Inflammatory macrophage treated with lipopolysaccharide for 1 hour (primary cell): ENCODE data around the gene SERF2.

ENCODE experiments used
- DNase-seq, 2 donors: peaks; one replicate each; pipeline ENCODE4 v3.0.0-alpha.2; 2020 to 2022

The SERF2 gene

DNA sequence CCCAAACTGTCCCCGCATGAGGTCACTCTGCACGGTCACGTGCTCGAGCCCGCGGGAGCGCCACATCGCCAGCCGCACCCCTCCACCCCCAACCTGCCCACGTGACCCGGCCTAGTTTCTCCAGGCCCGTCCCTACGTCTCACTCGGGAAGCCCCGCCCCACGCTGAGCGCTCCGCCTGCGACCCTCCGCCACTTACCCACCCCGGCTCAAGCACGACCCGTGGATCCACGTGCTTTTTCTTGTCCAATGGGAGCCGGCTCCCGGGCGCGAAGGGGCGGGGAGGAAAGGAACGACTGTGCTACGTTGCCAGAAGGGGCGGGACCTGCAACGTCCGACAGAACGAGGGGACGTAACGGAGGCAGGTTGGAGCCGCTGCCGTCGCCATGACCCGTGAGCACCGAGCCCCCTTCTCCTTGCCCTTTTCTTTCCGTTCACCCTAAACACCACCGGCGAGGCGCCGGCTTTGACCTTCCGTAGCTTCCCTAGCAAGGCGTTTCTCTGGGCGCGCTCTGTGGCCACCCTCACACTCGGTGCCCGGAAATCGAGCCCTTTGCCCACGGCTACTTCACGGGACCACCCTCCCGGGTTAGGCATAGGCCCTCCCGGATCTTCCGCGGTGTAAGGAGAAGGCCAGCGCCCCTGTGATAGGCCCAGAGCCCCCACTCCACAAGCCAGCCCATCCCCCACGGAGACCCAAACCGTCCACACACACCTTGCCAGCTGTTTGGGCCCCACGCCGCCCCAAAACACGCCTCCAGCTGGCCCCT lies at the start of gene SERF2:
SERF2 (plus strand) TSS at position 328 of the 768 bp plus-strand sequence; CDS start at position 385, 57 bp downstream.
- DNase-seq = peak; percentile 99 to 100

GRCh38 chr15:43746245-43746902 lies 45.7 kb upstream of the SERF2 start, which contains the start of gene PDIA3:
Gene PDIA3, plus strand, starts transcription at chr15:43746438. Its CDS starts 102 bp downstream, at chr15:43746540.
- DNase-seq = peak; percentile 85 to 91

DNA sequence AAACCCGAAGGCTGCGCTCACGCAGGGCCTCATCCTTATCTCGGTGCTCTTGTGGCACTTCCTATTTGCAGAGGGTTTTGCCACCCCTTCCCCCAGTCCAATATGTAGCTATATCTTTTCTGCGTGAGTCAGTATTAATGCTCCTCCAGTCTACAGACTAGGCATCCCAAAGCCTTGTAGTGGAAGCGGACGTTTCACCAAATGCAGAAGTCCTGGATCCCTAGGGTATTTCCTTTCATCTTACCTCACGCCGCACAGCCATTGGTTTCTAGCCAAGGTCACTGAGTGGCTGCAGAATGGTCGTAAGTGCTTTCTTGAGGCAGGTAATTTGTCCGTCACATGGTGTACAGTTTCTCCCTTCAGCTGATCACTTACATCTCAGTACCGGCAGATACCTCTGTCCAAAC lies 45.2 kb upstream of the SERF2 start:
- peak; percentile 49 to 69 for DNase-seq

GRCh38 chr15:43748376-43748775 lies 43.7 kb upstream of the SERF2 start:
- no peak for DNase-seq

DNA sequence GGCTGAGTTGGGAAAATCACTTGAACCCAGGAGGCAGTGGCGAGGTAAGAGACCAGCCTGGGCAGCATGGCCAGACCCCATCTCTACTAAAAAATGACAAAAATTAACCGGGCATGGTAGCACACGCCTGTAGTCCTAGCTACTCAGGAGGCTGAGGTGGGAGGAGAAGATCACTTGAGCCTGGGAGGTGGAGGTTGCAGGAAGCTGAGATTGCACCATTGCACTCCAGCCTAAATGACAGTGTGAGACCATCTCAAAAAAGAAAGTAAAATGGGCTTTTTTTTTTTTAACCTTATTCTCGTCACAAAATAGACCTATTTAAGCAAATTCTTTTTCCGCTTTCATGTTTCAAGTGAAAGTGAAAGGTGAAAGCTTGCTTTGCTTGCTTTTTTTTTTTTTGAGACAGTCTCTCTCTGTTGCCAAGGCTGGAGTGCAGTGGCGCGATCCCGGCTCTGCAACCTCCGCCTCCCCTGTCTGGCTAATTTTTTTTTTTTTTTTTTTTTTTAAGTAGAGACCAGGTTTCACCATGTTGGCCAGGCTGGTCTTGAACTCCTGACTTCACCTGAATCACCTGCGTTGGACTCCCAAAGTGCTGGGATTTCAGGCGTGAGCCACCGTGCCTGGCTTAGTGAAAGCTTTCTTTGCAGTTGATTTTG lies 42.3 kb upstream of the SERF2 start:
- peak; percentile 28 to 70 for DNase-seq

DNA sequence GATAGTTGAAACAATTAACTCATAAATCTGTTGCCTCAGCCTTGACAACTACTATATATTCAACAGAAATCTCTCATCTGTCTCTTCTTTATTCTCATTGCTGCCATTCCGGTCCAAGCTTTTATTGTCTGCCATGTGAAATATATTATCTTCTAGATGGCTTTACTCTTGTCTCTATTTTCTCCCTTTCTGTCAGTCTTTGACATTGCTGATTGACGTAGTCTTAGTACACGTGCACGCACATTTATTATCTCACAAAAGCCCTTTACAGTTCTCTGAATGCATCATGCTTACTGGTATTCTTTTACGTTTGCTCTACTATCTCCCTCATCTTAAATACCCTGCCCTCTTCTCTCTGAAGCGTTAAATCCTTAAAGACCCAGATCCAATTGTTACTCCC lies 40.2 kb upstream of the SERF2 start:
- DNase-seq = no peak

DNA sequence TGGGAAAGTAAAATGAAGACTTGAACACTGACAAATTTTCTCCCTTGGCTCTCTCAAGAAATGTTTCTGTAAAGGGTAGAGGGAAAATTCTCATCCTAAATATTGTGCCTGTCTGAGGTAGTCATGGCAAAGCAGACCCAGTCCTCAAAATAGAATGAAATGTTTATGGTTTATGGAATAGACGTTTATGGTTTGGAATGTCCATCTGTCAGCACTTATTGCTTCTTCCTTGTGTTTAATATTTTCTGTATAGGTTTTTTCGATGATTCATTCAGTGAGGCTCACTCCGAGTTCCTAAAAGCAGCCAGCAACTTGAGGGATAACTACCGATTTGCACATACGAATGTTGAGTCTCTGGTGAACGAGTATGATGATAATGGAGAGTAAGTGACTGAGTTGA lies 29.3 kb upstream of the SERF2 start:
- DNase-seq = no peak

GRCh38 chr15:43763819-43764446 lies 28.2 kb upstream of the SERF2 start:
- no peak for DNase-seq

- peak; percentile 44 to 81 for DNase-seq
These were observed 22.4 kb upstream of the SERF2 start for GRCh38 chr15:43769584-43770228.

GRCh38 chr15:43771816-43772215 lies 20.3 kb upstream of the SERF2 start:
- DNase-seq = peak; percentile 29 to 47

GRCh38 chr15:43772624-43773023 lies 19.5 kb upstream of the SERF2 start:
- no peak for DNase-seq

GRCh38 chr15:43774062-43774461 lies 18.1 kb upstream of the SERF2 start:
- DNase-seq = no peak

GRCh38 chr15:43775411-43775965 lies 16.6 kb upstream of the SERF2 start:
- no peak for DNase-seq

DNA sequence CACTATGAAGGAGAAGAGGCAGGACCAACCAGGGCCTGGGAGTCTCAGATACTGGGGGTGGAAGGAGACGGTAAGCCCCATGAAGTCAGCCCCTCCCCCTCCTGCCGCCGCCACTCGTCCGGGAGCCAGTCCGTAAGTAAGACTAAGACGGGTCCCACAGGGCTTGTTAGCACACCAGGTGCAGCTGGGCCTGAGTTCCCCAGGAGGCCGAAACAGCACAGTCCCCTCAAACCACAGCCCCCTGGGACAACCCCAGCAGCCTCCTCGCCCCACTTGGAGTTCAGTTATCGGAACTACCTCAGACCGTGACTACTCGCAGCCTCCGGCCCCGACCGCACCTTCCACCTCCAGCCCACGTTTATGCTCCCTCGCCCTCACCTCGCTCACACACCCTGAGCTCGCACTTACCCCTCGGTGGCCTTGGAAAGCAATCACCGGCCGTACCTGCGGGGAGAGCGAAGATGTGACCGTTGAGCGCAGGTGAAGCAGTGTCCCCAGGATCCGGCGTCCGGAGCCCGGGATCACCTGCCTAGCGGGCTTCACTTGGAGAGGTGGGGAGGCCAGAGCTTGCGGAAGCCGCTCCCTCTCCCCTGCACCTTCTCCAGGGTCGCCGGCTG lies 15.9 kb upstream of the SERF2 start:
- DNase-seq = no peak

GRCh38 chr15:43776718-43777266 lies 15.3 kb upstream of the SERF2 start, which contains the start of gene ELL3:
Gene ELL3, minus strand, starts transcription at chr15:43776966. Its CDS starts 65 bp downstream, at chr15:43776901.
- DNase-seq = peak; percentile 61 to 77

DNA sequence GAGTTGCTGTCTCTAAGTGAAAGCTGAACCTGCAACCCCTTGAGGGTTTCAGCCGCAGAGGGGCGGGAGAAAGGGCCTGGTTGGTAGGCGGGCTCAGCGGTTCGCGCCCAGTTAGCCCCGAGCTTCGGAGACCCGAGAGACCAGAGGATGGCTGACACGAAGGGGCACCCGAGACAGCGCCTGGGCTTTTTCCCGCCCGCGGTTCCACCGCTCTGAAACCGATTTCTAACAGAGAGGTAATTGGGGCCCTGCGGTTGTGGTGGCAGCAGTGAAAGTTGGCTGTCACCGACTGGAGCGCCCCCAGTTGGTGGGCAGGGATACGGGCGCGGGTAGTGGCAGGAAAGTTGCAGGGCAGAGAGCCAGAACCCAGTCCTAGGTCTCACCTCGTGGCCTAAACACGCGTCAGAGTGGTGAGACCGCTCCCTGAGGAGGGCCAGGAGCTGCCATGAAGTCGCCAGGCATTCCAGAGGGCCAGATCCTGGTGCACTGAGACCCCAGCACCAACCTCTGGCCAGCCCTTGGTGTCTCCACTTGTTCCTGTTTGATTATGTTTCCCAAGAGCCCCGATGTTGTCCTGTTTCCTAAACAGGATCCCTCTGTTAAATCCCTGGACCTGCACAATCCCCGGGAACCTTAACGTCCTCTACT lies 14.7 kb upstream of the SERF2 start:
- DNase-seq = peak; percentile 63 to 68

- DNase-seq = no peak
These were observed 13.1 kb upstream of the SERF2 start for GRCh38 chr15:43779016-43779415.

DNA sequence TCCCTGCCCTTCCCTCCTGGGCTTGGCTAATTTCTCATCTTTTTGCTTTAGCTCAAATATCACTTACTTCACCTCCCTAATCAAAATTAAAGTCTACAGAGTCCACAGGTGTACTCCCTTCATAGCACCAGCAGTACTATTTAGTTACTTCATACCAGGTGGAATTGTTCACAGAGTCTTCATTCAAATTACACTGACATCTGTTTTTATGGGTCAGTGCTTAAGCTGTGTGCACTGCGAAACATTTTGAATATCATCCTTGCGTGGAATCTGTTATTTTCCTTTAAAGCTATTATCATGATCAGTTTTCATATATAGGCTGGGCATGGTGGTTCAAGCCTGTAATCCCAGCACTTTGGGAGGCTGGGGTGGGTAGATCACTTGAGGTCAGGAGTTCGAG lies 2.7 kb upstream of the SERF2 start:
- DNase-seq = no peak

GRCh38 chr15:43792761-43793476 lies 799 bp downstream of the SERF2 start:
- DNase-seq = peak; percentile 78 to 80

DNA sequence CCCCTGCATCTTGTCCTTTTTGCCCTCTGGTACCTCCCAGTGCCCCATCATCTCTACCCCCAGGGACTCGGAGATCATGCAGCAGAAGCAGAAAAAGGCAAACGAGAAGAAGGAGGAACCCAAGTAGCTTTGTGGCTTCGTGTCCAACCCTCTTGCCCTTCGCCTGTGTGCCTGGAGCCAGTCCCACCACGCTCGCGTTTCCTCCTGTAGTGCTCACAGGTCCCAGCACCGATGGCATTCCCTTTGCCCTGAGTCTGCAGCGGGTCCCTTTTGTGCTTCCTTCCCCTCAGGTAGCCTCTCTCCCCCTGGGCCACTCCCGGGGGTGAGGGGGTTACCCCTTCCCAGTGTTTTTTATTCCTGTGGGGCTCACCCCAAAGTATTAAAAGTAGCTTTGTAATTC lies 1.5 kb downstream of the SERF2 start:
- no peak for DNase-seq
